Measurements from ENCODE around the gene PCNT. TPM values are rescaled to one million over a fixed set of nuclear protein-coding genes. Genes with fewer than 3 reads are reported as not detected.
"Not testable (repeated sequence)": the region's sequence is repeated elsewhere in the genome, so short reads cannot be mapped to it uniquely, and the experiment has no call there.

The PCNT gene
- total RNA-seq, 1 experiment from 2014 or later: 39.6 TPM

- H3K23ac ChIP-seq (ENCODE audit: insufficient read length, low read depth, low read length): no peak overlapping the region
- H3K56ac ChIP-seq (ENCODE audit: insufficient read length, low read depth, low read length): no peak overlapping the region
- no peak overlapping the region for H2AFZ ChIP-seq (ENCODE audit: low read length)
- no peak for DNase-seq
- H3K9me3 ChIP-seq (ENCODE audit: control insufficient read depth, low read depth, low read length): no peaks in the 10 kb centered on the region
- H2BK5ac ChIP-seq (ENCODE audit: insufficient read length, low read length): no peak overlapping the region
- H3K14ac ChIP-seq (ENCODE audit: insufficient read depth, low read length): no peak overlapping the region
- H3K4me1 ChIP-seq (ENCODE audit: insufficient read depth, low read length): no peaks in the 10 kb centered on the region
- H3K18ac ChIP-seq (ENCODE audit: insufficient read length, low read depth, low read length): no peak overlapping the region
- TF ChIP-seq, protein P1, sequence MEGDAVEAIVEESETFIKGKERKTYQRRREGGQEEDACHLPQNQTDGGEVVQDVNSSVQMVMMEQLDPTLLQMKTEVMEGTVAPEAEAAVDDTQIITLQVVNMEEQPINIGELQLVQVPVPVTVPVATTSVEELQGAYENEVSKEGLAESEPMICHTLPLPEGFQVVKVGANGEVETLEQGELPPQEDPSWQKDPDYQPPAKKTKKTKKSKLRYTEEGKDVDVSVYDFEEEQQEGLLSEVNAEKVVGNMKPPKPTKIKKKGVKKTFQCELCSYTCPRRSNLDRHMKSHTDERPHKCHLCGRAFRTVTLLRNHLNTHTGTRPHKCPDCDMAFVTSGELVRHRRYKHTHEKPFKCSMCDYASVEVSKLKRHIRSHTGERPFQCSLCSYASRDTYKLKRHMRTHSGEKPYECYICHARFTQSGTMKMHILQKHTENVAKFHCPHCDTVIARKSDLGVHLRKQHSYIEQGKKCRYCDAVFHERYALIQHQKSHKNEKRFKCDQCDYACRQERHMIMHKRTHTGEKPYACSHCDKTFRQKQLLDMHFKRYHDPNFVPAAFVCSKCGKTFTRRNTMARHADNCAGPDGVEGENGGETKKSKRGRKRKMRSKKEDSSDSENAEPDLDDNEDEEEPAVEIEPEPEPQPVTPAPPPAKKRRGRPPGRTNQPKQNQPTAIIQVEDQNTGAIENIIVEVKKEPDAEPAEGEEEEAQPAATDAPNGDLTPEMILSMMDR (conservative IDR thresholded peaks at IDR 0.05): no peak
- H2BK120ac ChIP-seq (ENCODE audit: low read depth, low read length, poor library complexity, severe bottlenecking): no peak overlapping the region
- H3K4me1 Mint-ChIP-seq: 0 out of 4 replicates have a peak, but pooled peaks cover 0 to under 1% of the 10 kb centered on the region in 2 experiments
- H4K5ac ChIP-seq (ENCODE audit: insufficient read length, low read depth, low read length): no peak overlapping the region
- H3K27me3 ChIP-seq (ENCODE audit: insufficient read depth, low read length): no peaks in the 10 kb centered on the region
- no peak overlapping the region for H3T11ph ChIP-seq (ENCODE audit: low read length)
- H3K79me2 ChIP-seq (ENCODE audit: insufficient read depth, low read length): no peaks in the 10 kb centered on the region
- no peak overlapping the region for H2AK5ac ChIP-seq (ENCODE audit: insufficient read length, low read length)
- no peak overlapping the region for H3K4me2 ChIP-seq (ENCODE audit: insufficient read depth, insufficient read length, low read length)
- H3K4ac ChIP-seq (ENCODE audit: low read depth, low read length): no peak overlapping the region
- H2BK12ac ChIP-seq (ENCODE audit: insufficient read length, low read depth, low read length): no peak overlapping the region
- no peak overlapping the region for H4K91ac ChIP-seq (ENCODE audit: insufficient read length, low read depth, low read length)
- H4K20me1 ChIP-seq (ENCODE audit: control insufficient read depth, insufficient read depth, insufficient read length): no peaks in the 10 kb centered on the region
- H2BK15ac ChIP-seq (ENCODE audit: low read depth, low read length): no peak overlapping the region
- no peaks in the 10 kb centered on the region for H3K23me2 ChIP-seq (ENCODE audit: insufficient read length, low read depth, low read length, poor library complexity, severe bottlenecking)
- H3K9me3 Mint-ChIP-seq: no peaks in the 10 kb centered on the region
- no peak overlapping the region for H3K9ac ChIP-seq (ENCODE audit: extremely low read depth, insufficient read length, low read length)
- no peak overlapping the region for H4K8ac ChIP-seq (replicated peaks; ENCODE audit: insufficient read length, low read depth, low read length)
- peaks cover 27 to 66% (median 60%) of the 10 kb centered on the region in 3 experiments; a peak in 6 of 7 replicates for H3K36me3 Mint-ChIP-seq (ENCODE audit: insufficient read depth in 1 of 3, low read depth in 3 of 3)
- no peak overlapping the region for H3K4me3 Mint-ChIP-seq
- no CpG with 5 or more reads among the region's 22 CpGs for WGBS (ENCODE audit: extremely low coverage, insufficient read length, low lambda C conversion rate)
- H3K27ac Mint-ChIP-seq: peak overlapping the region in 2 of 3 experiments; percentile 10 to 34; a peak in 5 of 7 replicates
- H2BK20ac ChIP-seq (ENCODE audit: low read depth, low read length, poor library complexity, severe bottlenecking): no peak overlapping the region
- no peak overlapping the region for H3K27ac ChIP-seq (ENCODE audit: insufficient read length, low read depth, low read length)
- H3K27me3 Mint-ChIP-seq (ENCODE audit: low read depth): no peaks in the 10 kb centered on the region; the same call in 1 of the 2 replicates
- H3K79me1 ChIP-seq (ENCODE audit: insufficient read depth, low read depth, low read length, poor library complexity, severe bottlenecking): no peaks in the 10 kb centered on the region
These were observed 108.0 kb downstream of the PCNT start for GRCh38 chr21:46431884-46432488.

DNA sequence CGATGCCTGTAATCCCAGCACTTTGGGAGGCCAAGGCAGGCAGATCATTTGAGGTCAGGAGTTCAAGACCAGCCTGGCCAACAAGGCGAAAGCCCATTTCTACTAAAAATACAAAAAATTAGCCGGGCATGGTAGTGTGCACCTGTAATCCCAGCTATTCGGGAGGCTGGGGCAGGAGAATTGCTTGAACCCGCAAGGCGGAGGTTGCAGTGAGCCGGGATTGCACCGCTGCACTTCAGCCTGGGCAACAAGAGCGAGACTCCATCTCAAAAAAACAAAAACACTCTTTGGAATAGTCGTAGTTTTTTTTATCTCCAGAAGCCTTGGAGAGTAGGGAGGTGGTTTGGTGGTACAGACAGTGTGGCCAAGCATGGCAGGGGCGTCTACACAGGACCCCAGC lies 109.2 kb downstream of the PCNT start:
- H3K79me2 ChIP-seq (ENCODE audit: insufficient read depth, low read length); H3K4me3 Mint-ChIP-seq; H2AFZ ChIP-seq (ENCODE audit: low read length); H2BK15ac ChIP-seq (ENCODE audit: low read depth, low read length); H2BK20ac ChIP-seq (ENCODE audit: low read depth, low read length, poor library complexity, severe bottlenecking); H3T11ph ChIP-seq (ENCODE audit: low read length); H3K9me3 Mint-ChIP-seq; H2BK5ac ChIP-seq (ENCODE audit: insufficient read length, low read length); H3K79me1 ChIP-seq (ENCODE audit: insufficient read depth, low read depth, low read length, poor library complexity, severe bottlenecking); H3K4me2 ChIP-seq (ENCODE audit: insufficient read depth, insufficient read length, low read length); H3K9me3 ChIP-seq (ENCODE audit: control insufficient read depth, low read depth, low read length); H2AK5ac ChIP-seq (ENCODE audit: insufficient read length, low read length); H3K27me3 Mint-ChIP-seq (ENCODE audit: low read depth); H3K9ac ChIP-seq (ENCODE audit: extremely low read depth, insufficient read length, low read length); DNase-seq; H3K4me1 Mint-ChIP-seq; H3K27ac ChIP-seq (ENCODE audit: insufficient read length, low read depth, low read length); H4K5ac ChIP-seq (ENCODE audit: insufficient read length, low read depth, low read length); H4K20me1 ChIP-seq (ENCODE audit: control insufficient read depth, insufficient read depth, insufficient read length); H3K14ac ChIP-seq (ENCODE audit: insufficient read depth, low read length); H2BK120ac ChIP-seq (ENCODE audit: low read depth, low read length, poor library complexity, severe bottlenecking); H4K91ac ChIP-seq (ENCODE audit: insufficient read length, low read depth, low read length); H3K4ac ChIP-seq (ENCODE audit: low read depth, low read length); H3K23me2 ChIP-seq (ENCODE audit: insufficient read length, low read depth, low read length, poor library complexity, severe bottlenecking); H4K8ac ChIP-seq (replicated peaks; ENCODE audit: insufficient read length, low read depth, low read length); H3K27me3 ChIP-seq (ENCODE audit: insufficient read depth, low read length); H3K56ac ChIP-seq (ENCODE audit: insufficient read length, low read depth, low read length); H3K23ac ChIP-seq (ENCODE audit: insufficient read length, low read depth, low read length); H2BK12ac ChIP-seq (ENCODE audit: insufficient read length, low read depth, low read length); H3K27ac Mint-ChIP-seq; H3K18ac ChIP-seq (ENCODE audit: insufficient read length, low read depth, low read length); H3K4me1 ChIP-seq (ENCODE audit: insufficient read depth, low read length): not testable (repeated sequence)
- H3K36me3 Mint-ChIP-seq (ENCODE audit: insufficient read depth in 1 of 3, low read depth in 3 of 3): peaks cover 30 to 72% (median 67%) of the 10 kb centered on the region in 3 experiments; a peak in 6 of 7 replicates
- WGBS (ENCODE audit: extremely low coverage, insufficient read length, low lambda C conversion rate): no CpG with 5 or more reads among the region's 11 CpGs

All from H9 (cell line).